Left lobe of liver (tissue), 2 donors: ENCODE measurements around the gene SSTR4. TPM values are rescaled to one million over a fixed set of nuclear protein-coding genes. Genes with fewer than 3 reads are reported as not detected.

ENCODE experiments used
- ATAC-seq: fragments of 200-7000 bp; cut with Tn5 transposase; one replicate; pipeline ENCODE4 v1.9.1; 2020; ENCODE audit warnings: mild to moderate bottlenecking, moderate library complexity
- DNase-seq: peaks from one replicate; pipeline ENCODE4 v3.0.0-alpha.2; 2020; ENCODE audit warnings: low spot score
- total RNA-seq: library from RNA; stranded (reverse); gene quantifications from one replicate; pipeline ENCODE4 v1.2.1, GENCODE V29; 2021
- donor health status: DM: no; HTN: no; CAD: no; lungs with moderate emphysema.
- donor health status: DM: no; HTN: yes; CAD: no.

Gene SSTR4
- total RNA-seq, 1 donor from 2014 or later, result not detected

DNA sequence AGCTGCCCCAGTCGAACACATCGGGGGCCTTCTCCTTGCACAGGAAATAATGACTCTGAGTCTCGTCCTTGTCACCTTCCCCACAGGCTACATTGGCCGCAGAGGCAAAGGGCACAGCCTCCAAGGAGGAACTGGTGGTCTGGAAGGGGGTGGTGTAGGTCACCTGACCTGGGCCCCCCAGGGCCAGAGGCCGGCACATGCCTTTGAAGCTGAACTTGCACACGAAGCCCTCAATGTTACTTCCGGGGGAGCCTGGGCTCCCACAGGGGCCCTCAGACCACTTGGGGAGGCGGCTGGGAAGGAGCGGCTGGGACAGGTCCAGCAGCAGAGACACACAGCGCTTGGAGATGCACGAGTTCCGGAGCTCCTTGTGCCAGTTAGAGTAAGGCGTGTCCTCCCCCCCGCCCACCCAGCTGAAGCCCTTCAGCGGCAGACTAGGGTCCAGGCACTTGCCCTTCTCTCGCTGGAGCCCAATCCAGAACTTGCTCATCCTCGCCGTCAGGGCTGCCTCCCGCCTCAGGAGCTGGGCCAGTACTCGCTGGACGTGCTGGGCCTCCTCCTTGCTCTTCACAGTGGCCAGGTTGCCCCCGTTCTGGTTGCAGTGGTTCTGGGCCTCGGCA lies 50.4 kb downstream of the SSTR4 start:
- DNase-seq (no peak), ATAC-seq (peak; percentile 16)

DNA sequence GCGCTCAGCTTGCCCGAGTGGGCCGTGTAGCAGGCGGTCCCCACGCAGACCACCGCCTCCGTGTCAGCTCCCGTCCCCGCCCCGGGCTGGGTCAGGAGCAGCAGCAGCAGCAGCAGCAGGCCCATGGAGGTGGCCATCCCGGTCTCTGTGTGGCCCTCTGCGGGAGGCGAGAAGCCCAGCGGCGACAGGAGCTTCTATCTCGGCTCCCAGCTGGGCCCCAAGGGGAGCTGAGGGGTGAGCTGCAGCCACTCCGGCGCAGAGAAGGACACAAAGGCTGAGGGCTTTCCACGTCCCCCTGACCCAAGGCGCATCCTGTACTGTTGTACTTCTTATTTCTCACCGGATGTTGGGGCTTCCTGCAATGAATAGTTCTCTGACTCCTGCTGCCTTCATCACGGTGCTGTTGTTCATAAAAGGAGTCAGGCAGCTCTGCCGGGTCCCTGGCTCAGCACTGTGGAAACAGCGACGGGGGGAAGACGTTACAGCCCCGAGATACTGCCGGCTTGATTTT lies 51.0 kb downstream of the SSTR4 start, which contains the start of gene CD93:
Gene CD93 (minus strand): TSS at position 269 of the 511 bp plus-strand sequence. CDS start 132 bp downstream, at position 137.
- DNase-seq (no peak), ATAC-seq (peak; percentile 67)

DNA sequence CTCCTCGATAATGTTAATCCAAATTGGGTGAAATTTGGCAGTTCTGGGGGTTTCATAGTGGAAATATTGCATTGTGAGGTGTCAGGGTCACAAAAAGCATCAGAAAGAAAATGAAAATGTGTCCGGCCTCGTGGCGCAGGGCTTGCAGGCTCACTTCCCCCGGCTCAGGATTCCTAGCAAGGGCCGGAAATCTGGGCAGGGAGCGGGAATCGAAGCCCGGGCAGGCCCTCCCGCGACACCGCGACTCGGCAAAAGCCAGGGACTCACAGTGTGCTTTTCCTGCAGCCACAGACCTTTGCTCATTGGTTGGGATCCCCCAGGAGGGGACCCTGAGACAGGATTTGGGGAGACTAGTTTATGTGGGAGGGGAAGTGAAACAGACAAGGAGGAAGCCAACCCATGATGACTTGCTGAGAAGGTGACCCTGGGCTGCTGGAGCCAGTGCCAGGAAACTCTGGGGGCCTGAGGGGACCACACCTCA lies 51.9 kb downstream of the SSTR4 start:
- ATAC-seq (peak; percentile 26), DNase-seq (no peak)

DNA sequence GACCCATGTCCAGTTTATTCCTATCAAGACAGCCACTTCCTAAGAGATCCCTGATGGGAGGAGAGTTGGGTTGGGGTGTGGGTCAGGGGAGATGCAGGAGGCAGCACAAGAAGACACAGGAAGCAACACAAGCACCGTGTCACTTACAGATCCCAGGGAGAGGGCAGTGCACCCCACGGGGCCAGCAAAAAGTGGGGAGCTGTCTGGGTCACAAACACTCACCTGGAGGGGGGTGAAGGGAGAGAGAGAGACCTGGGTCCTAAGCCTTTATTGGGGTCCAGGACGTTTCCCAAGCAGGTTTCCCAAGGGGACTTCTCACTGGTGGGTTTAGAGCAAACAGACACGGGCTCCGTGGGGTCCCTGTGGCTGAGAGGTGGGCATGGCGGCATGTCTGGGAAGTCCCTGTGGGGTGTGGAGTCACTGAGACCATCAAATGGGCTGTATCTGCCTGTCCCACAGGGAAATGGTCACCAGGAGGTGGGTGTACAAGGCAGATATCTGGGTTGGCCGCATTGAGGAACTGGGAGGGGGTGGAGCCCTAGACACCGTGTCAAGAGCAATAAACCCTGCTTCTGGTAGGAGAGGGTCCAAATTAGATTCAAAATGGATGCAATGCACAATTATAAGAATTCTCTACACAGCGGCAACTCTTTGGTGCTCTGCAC lies 52.6 kb downstream of the SSTR4 start:
- no peak for DNase-seq
- no peak for ATAC-seq

Other genes starting within 250 kb of the SSTR4 start
- 2.2 TPM for gene THBD, start 14.4 kb downstream of the SSTR4 start, total RNA-seq
- gene CD93, start 51.0 kb downstream of the SSTR4 start, total RNA-seq, result 4.8 TPM